HEK293 (cell line): ENCODE measurements around the gene COL6A6.

ENCODE experiments used
- GLI4 ChIP-seq: fragments of 450-650 bp; formaldehyde crosslinking; IDR thresholded peaks from 2 replicates; pipeline ENCODE4 v1.5.1; 2016; ENCODE audit warnings: missing biosample characterization, missing genetic modification characterization
- ZNF274 ChIP-seq, 2 experiments: fragments of 200-500 bp in 1 of 2; fragments of 450-650 bp in 1 of 2; sonication (Bioruptor generic) in 1 of 2; formaldehyde crosslinking in 1 of 2; IDR thresholded peaks; 2 replicates each; pipeline versions ENCODE4 v1.5.1 to v1.6.1; 2014 to 2016; ENCODE audit warnings: borderline replicate concordance in 1 of 2, inconsistent platforms in 1 of 2, low read length in 1 of 2, missing biosample characterization in 1 of 2, missing genetic modification characterization in 1 of 2
- ZNF324 ChIP-seq: fragments of 450-650 bp; formaldehyde crosslinking; IDR thresholded peaks from 2 replicates; pipeline ENCODE4 v1.5.1; 2016; ENCODE audit warnings: missing biosample characterization, missing genetic modification characterization
- ZNF335 ChIP-seq: fragments of 450-650 bp; formaldehyde crosslinking; conservative IDR thresholded peaks from 2 replicates; pipeline ENCODE4 v1.5.1; 2016; ENCODE audit warnings: missing biosample characterization, missing genetic modification characterization
- ZNF621 ChIP-seq: fragments of 450-650 bp; formaldehyde crosslinking; IDR thresholded peaks from 2 replicates; pipeline ENCODE4 v1.5.1; 2017; ENCODE audit warnings: missing biosample characterization, missing genetic modification characterization
- TF ChIP-seq, protein P1 (sequence below): fragments of 450-650 bp; formaldehyde crosslinking; IDR thresholded peaks from 2 replicates; pipeline ENCODE4 v1.5.1; 2016; ENCODE audit warnings: missing biosample characterization, missing genetic modification characterization
- TF ChIP-seq, protein P2 (sequence below): fragments of 450-650 bp; IDR thresholded peaks from 2 replicates; pipeline ENCODE4 v1.5.1; 2018; ENCODE audit warnings: missing biosample characterization, missing genetic modification characterization
- TF ChIP-seq, protein P3 (sequence below): fragments of 450-650 bp; formaldehyde crosslinking; IDR thresholded peaks from 2 replicates; pipeline ENCODE4 v1.5.1; 2016; ENCODE audit warnings: missing biosample characterization, missing genetic modification characterization

DNA sequence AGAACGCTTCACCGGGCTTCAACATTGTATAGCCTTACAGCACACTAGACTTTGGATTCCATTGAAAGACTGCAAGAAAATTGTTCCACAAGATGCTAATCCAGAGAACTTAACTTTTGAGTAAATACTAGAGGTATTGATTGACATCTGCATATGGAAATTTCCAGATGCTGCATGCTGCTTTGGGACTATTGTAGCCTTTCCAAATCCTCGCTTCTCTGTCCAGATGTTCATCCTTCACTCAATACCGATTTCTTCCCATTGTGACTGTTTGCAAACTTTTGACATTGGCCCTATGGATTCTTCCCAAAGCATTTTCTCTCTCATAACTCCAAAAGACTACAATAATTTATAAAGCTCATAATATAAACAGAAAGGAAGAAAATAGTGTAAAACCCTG lies 41.4 kb downstream of the COL6A6 start:
- TF ChIP-seq, protein P1, sequence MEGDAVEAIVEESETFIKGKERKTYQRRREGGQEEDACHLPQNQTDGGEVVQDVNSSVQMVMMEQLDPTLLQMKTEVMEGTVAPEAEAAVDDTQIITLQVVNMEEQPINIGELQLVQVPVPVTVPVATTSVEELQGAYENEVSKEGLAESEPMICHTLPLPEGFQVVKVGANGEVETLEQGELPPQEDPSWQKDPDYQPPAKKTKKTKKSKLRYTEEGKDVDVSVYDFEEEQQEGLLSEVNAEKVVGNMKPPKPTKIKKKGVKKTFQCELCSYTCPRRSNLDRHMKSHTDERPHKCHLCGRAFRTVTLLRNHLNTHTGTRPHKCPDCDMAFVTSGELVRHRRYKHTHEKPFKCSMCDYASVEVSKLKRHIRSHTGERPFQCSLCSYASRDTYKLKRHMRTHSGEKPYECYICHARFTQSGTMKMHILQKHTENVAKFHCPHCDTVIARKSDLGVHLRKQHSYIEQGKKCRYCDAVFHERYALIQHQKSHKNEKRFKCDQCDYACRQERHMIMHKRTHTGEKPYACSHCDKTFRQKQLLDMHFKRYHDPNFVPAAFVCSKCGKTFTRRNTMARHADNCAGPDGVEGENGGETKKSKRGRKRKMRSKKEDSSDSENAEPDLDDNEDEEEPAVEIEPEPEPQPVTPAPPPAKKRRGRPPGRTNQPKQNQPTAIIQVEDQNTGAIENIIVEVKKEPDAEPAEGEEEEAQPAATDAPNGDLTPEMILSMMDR (tag by site-specific recombination) = no peak
- TF ChIP-seq ZNF335 (tag by site-specific recombination) (no peak), ZNF324 (no peak), ZNF274 (IDR thresholded peaks at IDR 0.05; ENCODE audit: low read length) (no peak), ZNF274 (tag by site-specific recombination; IDR thresholded peaks at IDR 0.05; ENCODE audit: borderline replicate concordance) (no peak), GLI4 (no peak), ZNF621 (tag by site-specific recombination) (no peak)
- TF ChIP-seq, protein P2, sequence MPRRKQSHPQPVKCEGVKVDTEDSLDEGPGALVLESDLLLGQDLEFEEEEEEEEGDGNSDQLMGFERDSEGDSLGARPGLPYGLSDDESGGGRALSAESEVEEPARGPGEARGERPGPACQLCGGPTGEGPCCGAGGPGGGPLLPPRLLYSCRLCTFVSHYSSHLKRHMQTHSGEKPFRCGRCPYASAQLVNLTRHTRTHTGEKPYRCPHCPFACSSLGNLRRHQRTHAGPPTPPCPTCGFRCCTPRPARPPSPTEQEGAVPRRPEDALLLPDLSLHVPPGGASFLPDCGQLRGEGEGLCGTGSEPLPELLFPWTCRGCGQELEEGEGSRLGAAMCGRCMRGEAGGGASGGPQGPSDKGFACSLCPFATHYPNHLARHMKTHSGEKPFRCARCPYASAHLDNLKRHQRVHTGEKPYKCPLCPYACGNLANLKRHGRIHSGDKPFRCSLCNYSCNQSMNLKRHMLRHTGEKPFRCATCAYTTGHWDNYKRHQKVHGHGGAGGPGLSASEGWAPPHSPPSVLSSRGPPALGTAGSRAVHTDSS (tag by site-specific recombination) = no peak
- TF ChIP-seq, protein P3, sequence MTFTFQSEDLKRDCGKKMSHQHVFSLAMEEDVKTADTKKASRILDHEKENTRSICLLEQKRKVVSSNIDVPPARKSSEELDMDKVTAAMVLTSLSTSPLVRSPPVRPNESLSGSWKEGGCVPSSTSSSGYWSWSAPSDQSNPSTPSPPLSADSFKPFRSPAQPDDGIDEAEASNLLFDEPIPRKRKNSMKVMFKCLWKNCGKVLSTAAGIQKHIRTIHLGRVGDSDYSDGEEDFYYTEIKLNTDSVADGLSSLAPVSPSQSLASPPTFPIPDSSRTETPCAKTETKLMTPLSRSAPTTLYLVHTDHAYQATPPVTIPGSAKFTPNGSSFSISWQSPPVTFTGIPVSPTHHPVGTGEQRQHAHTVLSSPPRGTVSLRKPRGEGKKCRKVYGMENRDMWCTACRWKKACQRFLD = no peak
